DMS153 (cell line): ENCODE results near the gene RUSC1.

Experiments
- DNase-seq: peaks from one replicate; lab custom pipeline; 2025; lab: John Stamatoyannopoulos, UW

RUSC1 gene

DNA sequence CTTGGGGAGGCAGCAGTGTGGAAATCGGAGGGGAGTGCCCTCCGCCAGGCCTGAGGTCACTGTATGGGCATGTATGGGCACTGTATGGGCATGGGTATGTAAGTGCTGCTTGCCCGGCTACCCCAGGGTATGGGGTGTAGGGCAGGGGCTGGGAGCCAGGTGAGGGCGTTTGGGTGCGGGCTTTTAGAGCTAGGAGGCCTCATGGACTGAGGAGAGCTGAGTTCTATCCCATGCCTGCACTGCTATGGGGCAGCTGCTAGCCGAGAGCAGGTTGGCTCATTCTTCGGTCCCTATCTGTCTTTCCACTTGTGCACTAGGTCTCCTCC is 24.8 kb upstream of the RUSC1 start:
- DNase-seq, result no peak

DNA sequence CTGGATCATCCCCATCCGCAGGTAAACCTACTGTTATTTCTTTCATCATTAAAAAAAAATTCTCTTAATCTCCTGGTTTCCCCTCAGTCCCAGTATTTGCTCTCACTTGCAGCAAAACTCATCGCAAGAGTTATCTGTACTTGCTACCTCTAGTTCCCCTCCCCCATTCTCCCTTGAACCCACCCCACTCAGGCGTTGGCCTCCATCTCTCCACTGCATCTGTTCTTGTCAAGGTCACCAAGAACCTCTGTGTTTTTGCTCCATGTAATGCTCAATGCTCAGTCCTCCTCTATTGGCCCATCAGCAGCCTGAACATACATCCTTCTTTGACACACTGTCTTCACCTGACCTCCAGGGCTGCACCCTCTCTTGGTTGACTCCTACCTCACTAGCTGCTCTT is 24.0 kb upstream of the RUSC1 start:
- DNase-seq, result no peak

DNA sequence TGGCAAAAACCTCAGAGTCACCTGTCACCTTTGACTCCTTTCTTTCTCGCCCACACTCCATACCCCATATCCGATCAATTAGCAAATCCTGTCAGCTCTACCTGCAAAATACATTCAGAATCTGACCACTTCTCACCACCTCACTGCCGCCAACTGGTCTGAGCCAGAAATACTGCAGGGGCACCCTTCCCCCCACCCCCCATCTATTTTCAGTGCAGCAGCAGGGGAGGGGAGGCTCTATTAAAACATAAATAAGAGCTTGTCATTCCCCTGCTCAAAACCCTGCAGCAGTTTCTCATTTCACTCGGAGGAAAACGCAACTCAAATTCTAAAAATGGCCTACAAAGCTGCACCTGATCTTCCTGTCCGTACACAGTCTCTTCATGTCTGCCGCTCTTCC is 23.3 kb upstream of the RUSC1 start:
- DNase-seq, result no peak

DNA sequence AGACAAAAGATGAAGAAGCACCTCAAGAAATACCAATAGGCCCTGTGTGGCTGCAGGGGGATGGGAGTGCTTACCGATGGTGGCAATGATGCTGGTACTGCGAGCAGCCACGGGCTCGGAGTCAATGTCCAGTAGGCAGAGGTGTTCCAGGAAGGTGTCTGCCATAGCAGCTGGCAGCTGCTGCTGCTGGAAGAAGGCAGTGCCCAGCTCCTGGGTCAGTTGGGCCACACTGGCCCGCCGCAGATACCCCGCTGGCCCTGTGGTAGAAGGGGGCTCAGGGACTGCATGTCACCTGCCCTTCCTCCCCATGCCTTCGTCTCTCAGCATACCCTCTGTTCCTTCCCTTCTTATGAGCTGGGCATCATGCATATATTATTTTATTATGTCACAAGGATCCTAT is 20.7 kb upstream of the RUSC1 start:
- DNase-seq, result no peak

DNA sequence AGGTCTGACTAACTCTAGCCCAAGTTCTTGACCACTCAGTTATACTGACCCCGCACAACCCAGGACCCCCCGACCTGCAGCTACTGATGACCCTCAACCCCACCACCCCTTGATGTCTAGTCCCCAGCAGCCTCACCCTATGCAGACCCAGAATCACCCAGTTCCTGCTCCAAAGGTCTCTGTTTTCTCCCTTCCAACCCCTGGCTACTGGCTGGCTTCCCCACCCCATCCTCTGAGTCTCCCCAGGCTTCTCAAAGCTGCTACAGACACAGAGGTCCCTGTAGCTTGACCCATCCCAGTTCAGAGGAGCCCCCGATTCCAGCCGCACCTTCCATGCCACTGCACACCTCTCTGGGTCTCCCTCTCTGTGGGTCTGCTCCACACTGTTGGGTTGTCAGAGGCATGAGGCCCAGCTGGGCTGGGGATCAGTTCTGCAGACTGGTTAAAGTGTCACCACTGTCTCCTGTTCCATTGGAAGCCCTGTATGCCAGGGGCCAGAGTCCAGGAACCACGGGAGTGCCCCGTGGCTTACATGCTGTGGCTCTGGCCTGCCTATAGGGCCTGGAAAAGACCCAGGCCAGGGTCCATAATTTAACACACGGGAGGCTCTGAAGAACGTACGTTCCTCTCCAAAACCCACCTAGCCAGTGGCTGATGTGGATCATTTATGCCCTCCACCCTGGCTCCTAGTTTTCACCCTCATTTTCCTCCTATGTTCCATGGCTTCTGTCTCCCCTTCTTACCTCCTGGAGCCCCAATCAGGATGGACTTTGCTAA is 20.0 kb upstream of the RUSC1 start:
- DNase-seq, result no peak

DNA sequence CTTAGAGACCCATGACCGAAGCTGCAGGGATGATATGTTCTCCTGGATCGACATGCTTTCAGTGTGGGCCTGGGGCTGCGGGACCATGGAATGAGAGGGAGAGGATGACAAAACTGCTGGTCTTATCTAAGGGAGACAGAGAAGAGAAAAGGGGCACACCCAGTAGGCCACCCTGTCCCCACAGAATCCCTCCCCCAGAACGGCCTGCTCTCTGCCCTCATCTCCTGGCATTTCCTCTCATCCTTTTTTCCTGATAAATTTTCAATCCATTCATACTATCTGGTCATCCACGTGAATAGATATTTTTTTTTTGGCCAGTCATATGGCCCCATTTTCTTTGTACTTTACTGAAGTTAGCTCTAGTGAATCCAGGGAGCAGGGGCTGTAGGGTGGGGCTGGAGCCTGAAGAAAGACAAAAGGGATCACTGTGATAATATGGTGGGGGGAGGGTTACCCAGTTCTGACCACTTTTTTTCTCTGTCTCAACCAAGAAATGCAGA is 19.3 kb upstream of the RUSC1 start, which contains the start of gene PKLR:
PKLR (minus strand) TSS at position 97 of the 500 bp plus-strand sequence; CDS start at position 54, 43 bp downstream.
- no peak for DNase-seq

DNA sequence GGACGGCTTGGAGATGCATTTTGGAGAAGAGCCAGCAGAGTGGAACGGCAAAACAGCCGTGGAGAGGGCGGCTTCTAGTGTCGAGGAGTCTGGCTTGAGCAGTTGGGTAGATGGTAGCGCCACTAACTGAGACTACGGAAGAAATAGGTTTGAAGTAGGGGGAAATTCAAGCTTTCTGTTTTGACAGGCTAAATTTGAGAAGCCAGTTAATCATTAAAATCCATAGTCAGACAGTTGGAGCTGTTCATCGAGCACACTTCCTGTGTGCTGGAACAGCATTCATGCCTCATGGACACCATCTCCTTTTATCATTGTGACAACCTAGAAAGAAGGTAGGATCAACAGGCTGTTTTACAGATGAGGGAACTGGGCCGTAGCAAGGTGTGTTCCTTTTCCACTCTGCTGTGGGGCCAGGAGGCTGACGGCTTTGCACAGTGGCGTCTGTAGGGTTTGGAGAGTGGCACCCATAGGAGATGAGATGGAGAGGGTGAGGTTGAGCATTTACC is 16.1 kb upstream of the RUSC1 start:
- no peak for DNase-seq

DNA sequence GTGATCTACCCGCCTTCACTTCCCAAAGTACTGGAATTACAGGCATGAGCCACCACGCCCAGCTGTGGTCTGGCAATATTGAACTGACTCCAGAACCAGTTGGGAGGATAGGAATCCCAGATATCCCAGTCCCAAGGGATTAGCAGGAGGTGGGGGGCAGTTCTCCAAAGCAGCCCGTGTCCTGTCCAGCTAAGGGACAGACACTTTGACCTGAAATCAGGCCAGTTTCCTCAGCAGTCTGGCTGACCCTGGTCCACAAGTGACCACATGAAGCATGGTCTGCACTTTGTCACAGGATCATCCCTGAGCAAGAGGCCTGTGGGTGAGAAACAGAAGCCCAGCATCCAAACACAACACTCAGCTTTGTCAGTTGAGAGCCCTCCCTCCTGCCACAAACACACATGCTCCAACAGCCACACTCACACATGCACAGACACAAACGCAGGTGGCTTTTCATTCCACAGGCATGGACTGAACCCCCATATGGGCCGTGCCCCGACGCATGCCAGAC is 14.8 kb upstream of the RUSC1 start:
- no peak for DNase-seq

DNA sequence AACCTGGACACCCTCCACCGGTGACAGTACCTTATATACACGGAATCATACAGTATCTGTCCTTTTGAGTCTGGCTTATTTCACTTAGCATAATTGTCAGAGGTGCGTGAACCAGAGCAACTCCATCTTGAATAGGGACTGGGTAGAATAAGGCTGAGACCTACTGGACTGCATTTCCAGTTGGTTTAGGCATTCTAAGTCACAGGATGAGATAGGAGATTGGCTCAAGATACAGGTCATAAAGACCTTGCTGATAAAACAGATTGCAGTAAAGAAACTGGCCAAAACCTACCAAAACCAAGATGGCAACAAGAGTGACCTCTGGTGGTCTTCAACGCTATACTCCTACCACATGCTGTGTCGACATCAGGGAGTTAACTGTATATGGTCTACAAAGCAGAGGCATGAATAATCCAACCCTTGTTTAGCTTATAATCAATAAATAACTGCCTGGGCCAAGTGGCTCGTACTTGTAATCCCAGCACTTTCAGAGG is 13.4 kb upstream of the RUSC1 start:
- peak; percentile 21 for DNase-seq

DNA sequence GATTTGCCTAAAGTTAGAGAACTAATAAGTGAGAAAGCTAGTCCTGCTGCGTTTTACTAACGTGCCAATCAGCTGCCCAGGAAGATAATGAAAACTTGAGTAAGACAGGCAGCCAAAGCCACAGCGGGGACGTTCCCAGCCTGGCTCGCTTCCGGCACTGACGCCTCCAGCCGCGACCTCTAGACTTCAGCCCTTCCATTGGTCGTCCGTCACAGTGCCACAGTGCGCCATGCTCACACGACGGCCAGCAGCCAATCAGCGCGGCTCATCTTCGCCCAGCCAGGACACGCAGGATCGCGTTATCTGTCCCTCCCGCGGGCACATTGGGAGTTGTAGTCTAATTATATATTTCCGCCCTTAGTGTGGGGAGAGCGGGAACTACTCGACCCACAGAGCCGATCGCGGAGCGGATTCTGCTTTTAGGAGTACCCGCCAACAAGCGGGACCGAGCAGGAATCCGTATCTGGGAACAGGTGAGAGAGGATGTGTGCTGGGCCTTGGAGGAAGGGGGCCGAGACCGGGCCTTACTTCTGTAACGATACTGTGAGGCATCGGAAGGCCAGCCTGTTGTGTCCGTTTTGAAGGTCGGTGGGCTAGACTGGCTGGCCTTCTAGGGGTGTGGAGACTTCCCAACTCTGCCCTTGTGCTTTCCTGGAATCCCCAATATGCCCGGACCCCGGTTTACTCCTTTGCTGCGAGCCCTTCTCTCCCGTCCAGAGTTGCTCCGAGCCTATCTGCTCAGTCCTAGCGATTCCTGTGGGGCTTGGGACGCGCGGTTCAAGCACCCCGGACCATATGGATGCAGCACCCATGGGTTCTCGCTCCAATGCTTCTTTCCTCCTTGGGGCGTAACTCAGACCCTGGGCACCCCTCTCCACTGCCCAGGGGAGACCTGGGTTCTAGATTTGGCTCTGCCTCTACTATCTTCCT is 11.9 kb upstream of the RUSC1 start, which contains the start of gene FDPS:
FDPS (plus strand) TSS at position 374 of the 930 bp plus-strand sequence. CDS start 924 bp downstream, outside the sequence.
- peak; percentile 100 for DNase-seq

DNA sequence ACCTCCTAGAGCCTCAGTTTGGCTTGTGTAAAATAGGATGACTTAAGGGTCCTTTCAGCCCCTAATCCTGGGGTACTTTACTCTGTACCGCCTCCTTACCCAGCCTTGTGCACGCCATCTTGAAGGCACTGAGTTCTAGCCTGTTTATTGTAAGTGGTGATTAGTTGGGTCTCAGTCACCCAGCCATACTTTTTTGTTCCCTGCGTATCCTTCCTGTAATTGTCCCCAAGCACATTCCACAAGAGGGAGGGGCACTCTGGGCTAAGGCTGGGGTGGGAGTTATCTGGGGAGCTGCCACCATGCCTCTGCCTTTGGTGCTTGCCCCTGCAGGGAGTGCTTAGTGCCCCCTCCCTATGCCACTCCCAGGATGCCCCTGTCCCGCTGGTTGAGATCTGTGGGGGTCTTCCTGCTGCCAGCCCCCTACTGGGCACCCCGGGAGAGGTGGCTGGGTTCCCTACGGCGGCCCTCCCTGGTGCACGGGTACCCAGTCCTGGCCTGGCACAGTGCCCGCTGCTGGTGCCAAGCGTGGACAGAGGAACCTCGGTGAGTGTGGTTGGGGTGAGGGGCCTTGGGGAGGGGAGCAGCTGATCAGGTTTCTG is 11.2 kb upstream of the RUSC1 start:
- no peak for DNase-seq

DNA sequence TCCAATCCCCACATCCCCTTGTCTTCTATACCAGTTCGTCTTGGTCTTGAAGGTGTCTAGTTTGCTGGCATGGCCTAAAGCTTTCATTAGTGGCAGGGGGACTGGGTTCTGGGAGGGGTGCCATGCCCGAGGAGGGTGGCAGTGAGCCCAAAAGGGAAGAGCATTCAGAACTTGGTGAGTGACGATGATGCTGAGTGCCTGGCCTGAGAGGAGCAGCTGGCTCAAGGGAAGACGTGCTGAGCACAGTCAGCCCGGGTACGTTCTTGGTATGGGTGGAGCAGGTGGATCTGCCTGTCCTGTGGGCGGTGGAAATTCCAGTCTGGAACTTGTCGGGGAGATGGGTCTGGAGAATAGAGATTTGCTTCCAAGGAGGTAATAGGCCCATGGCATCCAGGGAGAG is 7.4 kb upstream of the RUSC1 start:
- DNase-seq, result no peak

DNA sequence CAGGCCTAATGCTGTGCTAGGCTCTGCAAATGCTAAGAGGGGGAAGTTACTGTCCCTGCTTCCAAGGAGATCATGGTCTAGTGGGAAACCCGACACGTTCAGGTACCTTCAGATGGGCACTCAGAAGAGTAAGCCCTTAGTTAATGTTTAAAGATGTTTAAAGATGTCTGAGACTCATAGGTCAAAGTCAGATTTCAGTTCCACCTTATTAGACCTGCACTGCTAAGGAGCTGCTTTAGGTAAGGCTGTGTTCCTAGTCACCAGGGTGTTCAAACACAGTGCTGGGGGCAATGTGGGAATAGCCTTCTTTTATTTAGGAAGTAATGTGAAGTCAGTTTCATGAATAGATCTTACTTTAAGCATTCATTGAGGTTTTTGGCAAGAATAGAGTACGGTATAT is 3.8 kb upstream of the RUSC1 start:
- DNase-seq, result no peak

DNA sequence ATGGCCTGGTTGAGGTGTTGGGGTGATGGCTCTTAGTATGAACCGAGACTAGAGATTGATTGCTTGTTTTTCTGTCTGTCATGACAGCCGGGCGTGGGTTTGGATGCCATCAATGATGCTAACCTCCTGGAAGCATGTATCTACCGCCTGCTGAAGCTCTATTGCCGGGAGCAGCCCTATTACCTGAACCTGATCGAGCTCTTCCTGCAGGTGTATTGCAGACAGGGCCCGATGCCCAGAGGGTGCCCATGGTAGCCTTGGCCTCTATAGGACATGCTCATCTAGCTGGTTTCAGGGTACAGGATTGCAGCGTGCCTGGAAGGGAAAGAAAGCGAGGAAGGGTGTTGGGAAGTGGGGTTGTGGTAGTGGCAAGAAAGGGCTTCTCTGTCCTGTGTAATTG is 2.6 kb upstream of the RUSC1 start:
- DNase-seq, result no peak

DNA sequence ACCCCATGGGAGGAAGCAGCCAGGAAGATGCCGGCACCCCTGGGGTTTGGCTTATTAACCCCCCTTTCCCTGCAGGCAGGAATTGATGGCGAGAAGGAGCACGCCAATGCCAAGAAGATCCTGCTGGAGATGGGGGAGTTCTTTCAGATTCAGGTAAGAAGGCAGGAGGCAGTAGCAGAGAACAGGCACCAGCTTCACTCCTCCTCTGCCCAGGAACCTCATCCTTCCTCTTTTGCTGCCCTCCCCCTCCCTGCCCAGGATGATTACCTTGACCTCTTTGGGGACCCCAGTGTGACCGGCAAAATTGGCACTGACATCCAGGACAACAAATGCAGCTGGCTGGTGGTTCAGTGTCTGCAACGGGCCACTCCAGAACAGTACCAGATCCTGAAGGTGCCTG is 1.2 kb upstream of the RUSC1 start:
- DNase-seq, result no peak

DNA sequence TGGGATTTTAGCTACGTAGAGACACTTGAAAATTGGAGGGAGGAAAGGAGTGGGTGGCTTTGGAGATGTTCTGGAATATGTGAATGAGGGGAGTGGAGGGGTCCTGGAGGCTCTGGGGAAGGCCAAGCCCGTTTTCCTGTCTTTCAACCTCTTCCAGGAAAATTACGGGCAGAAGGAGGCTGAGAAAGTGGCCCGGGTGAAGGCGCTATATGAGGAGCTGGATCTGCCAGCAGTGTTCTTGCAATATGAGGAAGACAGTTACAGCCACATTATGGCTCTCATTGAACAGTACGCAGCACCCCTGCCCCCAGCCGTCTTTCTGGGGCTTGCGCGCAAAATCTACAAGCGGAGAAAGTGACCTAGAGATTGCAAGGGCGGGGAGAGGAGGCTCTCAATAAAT is 442 bp upstream of the RUSC1 start:
- no peak for DNase-seq

DNA sequence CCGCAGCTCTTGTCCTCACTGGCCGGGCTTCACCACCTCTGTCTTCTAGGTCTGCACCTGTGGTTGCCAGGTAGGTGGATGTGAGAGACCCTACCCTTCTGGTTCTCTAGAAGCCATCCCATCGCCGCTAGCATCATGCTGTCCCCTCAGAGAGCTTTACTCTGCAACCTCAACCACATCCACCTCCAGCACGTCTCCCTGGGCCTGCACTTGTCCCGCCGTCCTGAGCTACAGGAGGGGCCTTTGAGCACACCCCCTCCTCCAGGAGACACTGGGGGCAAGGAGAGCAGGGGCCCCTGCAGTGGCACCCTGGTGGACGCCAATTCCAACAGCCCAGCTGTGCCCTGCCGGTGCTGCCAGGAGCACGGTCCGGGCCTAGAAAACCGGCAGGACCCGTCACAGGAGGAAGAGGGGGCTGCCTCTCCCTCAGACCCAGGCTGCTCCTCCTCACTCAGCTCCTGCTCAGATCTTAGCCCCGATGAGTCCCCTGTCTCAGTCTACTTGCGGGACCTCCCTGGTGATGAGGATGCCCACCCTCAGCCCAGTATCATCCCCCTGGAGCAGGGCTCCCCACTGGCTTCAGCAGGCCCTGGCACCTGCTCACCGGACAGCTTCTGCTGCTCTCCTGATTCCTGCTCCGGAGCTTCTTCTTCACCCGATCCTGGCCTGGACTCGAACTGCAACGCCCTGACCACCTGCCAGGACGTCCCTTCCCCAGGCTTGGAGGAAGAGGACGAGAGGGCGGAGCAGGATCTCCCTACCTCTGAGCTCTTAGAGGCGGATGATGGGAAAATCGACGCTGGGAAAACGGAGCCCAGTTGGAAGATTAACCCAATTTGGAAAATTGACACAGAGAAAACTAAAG is 1.2 kb downstream of the RUSC1 start:
- DNase-seq, result no peak

DNA sequence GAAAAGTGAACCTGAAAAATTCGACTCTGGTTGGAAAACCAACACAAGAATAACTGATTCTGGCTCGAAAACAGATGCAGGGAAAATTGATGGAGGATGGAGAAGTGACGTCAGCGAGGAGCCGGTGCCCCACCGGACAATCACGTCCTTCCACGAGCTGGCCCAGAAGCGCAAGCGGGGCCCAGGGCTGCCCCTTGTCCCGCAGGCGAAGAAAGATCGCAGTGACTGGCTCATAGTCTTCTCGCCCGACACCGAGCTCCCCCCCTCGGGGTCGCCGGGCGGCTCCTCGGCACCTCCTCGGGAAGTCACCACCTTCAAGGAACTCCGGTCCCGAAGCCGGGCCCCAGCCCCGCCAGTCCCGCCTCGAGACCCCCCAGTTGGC is 1.9 kb downstream of the RUSC1 start:
- DNase-seq, result no peak

DNA sequence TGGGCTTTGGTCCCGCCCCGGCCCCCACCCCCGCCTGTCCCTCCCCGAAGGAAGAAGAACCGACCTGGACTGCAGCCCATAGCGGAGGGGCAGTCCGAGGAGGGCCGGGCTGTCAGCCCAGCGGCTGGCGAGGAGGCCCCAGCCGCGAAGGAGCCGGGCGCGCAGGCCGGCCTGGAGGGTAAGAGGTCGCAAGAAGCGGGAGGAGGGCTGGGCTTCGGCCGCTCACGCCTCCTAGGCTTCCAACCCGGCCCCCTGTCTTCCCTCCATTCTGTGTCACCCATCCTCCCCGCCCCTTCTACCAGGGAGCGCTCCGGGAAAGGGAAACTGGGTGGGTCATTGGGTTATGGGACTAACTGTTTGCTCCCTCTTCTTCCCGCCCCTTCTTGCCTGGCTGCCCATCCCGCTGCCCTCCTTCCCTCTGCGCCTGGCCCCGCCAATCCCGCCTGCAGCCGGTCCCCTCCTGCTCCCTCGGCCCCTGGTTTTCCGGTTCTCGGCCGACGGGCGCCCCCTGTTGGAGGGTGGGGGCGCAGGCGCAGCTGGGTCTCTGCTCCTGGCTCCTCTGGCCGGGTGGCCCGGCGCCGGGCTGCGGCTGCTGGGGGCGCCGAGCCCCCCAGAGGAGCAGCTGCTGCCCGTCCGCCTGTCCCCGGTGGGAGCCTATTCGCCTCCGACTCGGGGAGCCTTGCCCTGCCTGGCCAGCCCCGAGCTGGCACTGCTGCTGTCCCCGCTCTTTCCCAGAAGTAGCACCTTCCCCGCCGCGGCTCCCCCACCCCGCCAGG is 2.4 kb downstream of the RUSC1 start:
- DNase-seq, result peak; percentile 85

DNA sequence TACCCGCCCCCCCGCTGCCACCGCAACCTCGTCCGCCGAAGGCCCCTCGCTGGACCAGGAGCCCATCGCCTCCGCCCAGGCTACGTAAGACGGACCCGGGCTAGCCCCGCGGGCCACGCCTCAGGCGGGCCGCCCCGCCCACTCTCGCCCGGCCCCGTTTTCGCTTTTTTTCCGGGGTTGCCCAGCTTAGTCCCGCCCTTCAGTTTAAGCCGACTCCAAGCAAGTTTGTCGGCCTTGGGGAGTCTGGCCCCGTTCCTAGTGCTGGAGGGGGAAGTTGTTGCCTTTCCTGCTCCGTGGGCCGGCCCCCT is 3.0 kb downstream of the RUSC1 start:
- DNase-seq, result peak; percentile 77
